Fibroblast of skin of right biceps (primary cell): Measurements from ENCODE around the gene KIF6.
"Not testable (repeated sequence)": the region's sequence is repeated elsewhere in the genome, so short reads cannot be mapped to it uniquely, and the experiment has no call there.

Experiments
- DNase-seq: peaks from one replicate; pipeline ENCODE4 v3.0.0-alpha.2; 2013

Gene KIF6

GRCh38 chr6:39706819-39707335 is 18.3 kb downstream of the KIF6 start:
- DNase-seq, result no peak

GRCh38 chr6:39702265-39702664 is 22.9 kb downstream of the KIF6 start:
- DNase-seq, result no peak

- DNase-seq, result no peak
These were observed 24.8 kb downstream of the KIF6 start for GRCh38 chr6:39700362-39700761.

GRCh38 chr6:39698789-39699188 is 26.4 kb downstream of the KIF6 start:
- no peak for DNase-seq

GRCh38 chr6:39696986-39697788 is 28.0 kb downstream of the KIF6 start:
- DNase-seq, result no peak

GRCh38 chr6:39695447-39695846 is 29.8 kb downstream of the KIF6 start:
- no peak for DNase-seq

- peak; percentile 16 for DNase-seq
These were observed 32.0 kb downstream of the KIF6 start for GRCh38 chr6:39693206-39693605.

- peak; percentile 91 for DNase-seq
These were observed 36.7 kb downstream of the KIF6 start for GRCh38 chr6:39688494-39688893.

- no peak for DNase-seq
These were observed 38.2 kb downstream of the KIF6 start for GRCh38 chr6:39686976-39687375.

- no peak for DNase-seq
These were observed 39.3 kb downstream of the KIF6 start for GRCh38 chr6:39685938-39686337.

- DNase-seq, result no peak
These were observed 39.8 kb downstream of the KIF6 start for GRCh38 chr6:39685489-39685826.

GRCh38 chr6:39684790-39685488 is 40.3 kb downstream of the KIF6 start:
- peak; percentile 71 for DNase-seq

GRCh38 chr6:39681674-39682121 is 43.5 kb downstream of the KIF6 start:
- peak; percentile 78 for DNase-seq

- DNase-seq, result no peak
These were observed 46.3 kb downstream of the KIF6 start for GRCh38 chr6:39678914-39679313.

GRCh38 chr6:39677318-39677717 is 47.9 kb downstream of the KIF6 start:
- not testable (repeated sequence) for DNase-seq

GRCh38 chr6:39670519-39670918 is 54.7 kb downstream of the KIF6 start:
- DNase-seq, result no peak

- DNase-seq, result no peak
These were observed 55.2 kb downstream of the KIF6 start for GRCh38 chr6:39669973-39670342.

GRCh38 chr6:39669207-39669972 is 55.8 kb downstream of the KIF6 start:
- DNase-seq, result peak; percentile 79

- no peak for DNase-seq
These were observed 58.3 kb downstream of the KIF6 start for GRCh38 chr6:39666706-39667489.

GRCh38 chr6:39665861-39666260 is 59.3 kb downstream of the KIF6 start:
- DNase-seq, result peak; percentile 68

GRCh38 chr6:39664173-39664572 is 61.0 kb downstream of the KIF6 start:
- DNase-seq, result no peak

GRCh38 chr6:39657355-39658135 is 67.7 kb downstream of the KIF6 start:
- DNase-seq, result peak; percentile 53
